G401 (cell line): ENCODE measurements around the gene ZSCAN30. TPM values are rescaled to one million over a fixed set of nuclear protein-coding genes. Genes with fewer than 3 reads are reported as not detected.

Experiments used
- total RNA-seq: library from RNA; depleted of rRNA; stranded (reverse); fragments of >200 nt; shearing (Covaris generic); gene quantifications from 2 replicates; pipeline ENCODE4 v1.2.3, GENCODE V29; 2014; rRNA removed

Gene ZSCAN30
- total RNA-seq, 1 experiment from 2014 or later, result 18.4 TPM

Other genes with a start within 250 kb of the ZSCAN30 start
- 17.2 and 30.3 TPM in 2 replicates for gene MAPRE2, start 248.8 kb downstream of the ZSCAN30 start, total RNA-seq
- gene ZNF397, start 49.2 kb downstream of the ZSCAN30 start, total RNA-seq, result 6.0 and 9.2 TPM in 2 replicates
- gene ZNF24, start 54.2 kb upstream of the ZSCAN30 start, total RNA-seq, result 32.8 and 35.6 TPM in 2 replicates
- 0.03 and 0.25 TPM in 2 replicates for gene ZNF396, start 87.1 kb upstream of the ZSCAN30 start, total RNA-seq
- gene INO80C, start 207.7 kb upstream of the ZSCAN30 start, total RNA-seq, result 21.5 and 61.9 TPM in 2 replicates